ENCODE measurements around the gene CDCA3. TPM values are rescaled to one million over a fixed set of nuclear protein-coding genes. Genes with fewer than 3 reads are reported as not detected.

Gene CDCA3
- total and polyA plus RNA-seq, 2 of the 13 experiments (the other 11 are each of a cell fraction or from before 2014, with no cell fraction given), result 32.7 to 56.5 TPM

DNA sequence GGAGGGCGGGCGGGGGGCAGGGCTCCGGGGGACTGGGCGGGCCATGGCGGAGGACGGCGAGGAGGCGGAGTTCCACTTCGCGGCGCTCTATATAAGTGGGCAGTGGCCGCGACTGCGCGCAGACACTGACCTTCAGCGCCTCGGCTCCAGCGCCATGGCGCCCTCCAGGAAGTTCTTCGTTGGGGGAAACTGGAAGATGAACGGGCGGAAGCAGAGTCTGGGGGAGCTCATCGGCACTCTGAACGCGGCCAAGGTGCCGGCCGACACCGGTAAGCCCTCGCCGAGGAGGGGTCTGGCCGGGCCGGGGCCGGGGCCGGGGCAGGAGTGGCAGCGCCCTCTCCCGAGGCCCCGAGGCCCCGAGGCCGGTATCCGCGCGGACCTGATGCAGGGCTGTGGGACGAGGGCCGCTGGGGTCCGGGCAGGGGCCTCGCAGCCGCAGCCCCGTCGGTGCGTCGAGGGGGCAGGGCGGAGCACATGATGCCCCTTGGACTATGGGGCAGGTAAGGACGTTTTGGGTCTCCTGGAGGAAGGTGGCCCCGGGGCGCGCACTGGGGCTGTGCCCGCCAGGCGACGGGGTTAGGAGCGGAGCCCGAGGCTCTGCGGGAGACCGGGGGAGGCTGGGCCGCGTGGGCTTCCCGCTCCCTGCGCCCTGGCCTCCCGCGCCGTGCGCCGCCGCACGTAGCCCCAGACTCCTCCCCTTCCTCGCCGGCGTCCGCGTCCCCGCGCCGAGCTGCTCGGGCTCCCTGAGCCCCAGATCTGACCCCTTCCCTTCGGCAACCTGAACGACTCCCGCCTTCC lies 16.5 kb upstream of the CDCA3 start, which contains the start of gene TPI1 (continued):
- TF ChIP-seq, protein P1, sequence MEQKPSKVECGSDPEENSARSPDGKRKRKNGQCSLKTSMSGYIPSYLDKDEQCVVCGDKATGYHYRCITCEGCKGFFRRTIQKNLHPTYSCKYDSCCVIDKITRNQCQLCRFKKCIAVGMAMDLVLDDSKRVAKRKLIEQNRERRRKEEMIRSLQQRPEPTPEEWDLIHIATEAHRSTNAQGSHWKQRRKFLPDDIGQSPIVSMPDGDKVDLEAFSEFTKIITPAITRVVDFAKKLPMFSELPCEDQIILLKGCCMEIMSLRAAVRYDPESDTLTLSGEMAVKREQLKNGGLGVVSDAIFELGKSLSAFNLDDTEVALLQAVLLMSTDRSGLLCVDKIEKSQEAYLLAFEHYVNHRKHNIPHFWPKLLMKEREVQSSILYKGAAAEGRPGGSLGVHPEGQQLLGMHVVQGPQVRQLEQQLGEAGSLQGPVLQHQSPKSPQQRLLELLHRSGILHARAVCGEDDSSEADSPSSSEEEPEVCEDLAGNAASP (CRISPR knock-in tag; IDR thresholded peaks at IDR 0.05; ENCODE audit: borderline replicate concordance), result peak; percentile 52
- no peak for TF ChIP-seq PAX8 (CRISPR knock-in tag; IDR thresholded peaks at IDR 0.05; ENCODE audit: borderline replicate concordance)
- no peak for TF ChIP-seq RELA (CRISPR knock-in tag; IDR thresholded peaks at IDR 0.05)
- no peak for TF ChIP-seq STAG1 (CRISPR knock-in tag; IDR thresholded peaks at IDR 0.05)
- TF ChIP-seq, protein P2, sequence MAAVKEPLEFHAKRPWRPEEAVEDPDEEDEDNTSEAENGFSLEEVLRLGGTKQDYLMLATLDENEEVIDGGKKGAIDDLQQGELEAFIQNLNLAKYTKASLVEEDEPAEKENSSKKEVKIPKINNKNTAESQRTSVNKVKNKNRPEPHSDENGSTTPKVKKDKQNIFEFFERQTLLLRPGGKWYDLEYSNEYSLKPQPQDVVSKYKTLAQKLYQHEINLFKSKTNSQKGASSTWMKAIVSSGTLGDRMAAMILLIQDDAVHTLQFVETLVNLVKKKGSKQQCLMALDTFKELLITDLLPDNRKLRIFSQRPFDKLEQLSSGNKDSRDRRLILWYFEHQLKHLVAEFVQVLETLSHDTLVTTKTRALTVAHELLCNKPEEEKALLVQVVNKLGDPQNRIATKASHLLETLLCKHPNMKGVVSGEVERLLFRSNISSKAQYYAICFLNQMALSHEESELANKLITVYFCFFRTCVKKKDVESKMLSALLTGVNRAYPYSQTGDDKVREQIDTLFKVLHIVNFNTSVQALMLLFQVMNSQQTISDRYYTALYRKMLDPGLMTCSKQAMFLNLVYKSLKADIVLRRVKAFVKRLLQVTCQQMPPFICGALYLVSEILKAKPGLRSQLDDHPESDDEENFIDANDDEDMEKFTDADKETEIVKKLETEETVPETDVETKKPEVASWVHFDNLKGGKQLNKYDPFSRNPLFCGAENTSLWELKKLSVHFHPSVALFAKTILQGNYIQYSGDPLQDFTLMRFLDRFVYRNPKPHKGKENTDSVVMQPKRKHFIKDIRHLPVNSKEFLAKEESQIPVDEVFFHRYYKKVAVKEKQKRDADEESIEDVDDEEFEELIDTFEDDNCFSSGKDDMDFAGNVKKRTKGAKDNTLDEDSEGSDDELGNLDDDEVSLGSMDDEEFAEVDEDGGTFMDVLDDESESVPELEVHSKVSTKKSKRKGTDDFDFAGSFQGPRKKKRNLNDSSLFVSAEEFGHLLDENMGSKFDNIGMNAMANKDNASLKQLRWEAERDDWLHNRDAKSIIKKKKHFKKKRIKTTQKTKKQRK (IDR thresholded peaks at IDR 0.05; ENCODE audit: low read length), result no peak
- no peak for TF ChIP-seq TBP (CRISPR knock-in tag; IDR thresholded peaks at IDR 0.05)
- TF ChIP-seq KDM4B (CRISPR knock-in tag; IDR thresholded peaks at IDR 0.05), result no peak
- TF ChIP-seq, protein P3, sequence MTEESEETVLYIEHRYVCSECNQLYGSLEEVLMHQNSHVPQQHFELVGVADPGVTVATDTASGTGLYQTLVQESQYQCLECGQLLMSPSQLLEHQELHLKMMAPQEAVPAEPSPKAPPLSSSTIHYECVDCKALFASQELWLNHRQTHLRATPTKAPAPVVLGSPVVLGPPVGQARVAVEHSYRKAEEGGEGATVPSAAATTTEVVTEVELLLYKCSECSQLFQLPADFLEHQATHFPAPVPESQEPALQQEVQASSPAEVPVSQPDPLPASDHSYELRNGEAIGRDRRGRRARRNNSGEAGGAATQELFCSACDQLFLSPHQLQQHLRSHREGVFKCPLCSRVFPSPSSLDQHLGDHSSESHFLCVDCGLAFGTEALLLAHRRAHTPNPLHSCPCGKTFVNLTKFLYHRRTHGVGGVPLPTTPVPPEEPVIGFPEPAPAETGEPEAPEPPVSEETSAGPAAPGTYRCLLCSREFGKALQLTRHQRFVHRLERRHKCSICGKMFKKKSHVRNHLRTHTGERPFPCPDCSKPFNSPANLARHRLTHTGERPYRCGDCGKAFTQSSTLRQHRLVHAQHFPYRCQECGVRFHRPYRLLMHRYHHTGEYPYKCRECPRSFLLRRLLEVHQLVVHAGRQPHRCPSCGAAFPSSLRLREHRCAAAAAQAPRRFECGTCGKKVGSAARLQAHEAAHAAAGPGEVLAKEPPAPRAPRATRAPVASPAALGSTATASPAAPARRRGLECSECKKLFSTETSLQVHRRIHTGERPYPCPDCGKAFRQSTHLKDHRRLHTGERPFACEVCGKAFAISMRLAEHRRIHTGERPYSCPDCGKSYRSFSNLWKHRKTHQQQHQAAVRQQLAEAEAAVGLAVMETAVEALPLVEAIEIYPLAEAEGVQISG (CRISPR knock-in tag; IDR thresholded peaks at IDR 0.05), result peak; percentile 41
- no peak for TF ChIP-seq NFIC (IDR thresholded peaks at IDR 0.05; ENCODE audit: low read length)
- TF ChIP-seq, protein P4, sequence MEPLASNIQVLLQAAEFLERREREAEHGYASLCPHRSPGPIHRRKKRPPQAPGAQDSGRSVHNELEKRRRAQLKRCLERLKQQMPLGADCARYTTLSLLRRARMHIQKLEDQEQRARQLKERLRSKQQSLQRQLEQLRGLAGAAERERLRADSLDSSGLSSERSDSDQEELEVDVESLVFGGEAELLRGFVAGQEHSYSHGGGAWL (CRISPR knock-in tag; IDR thresholded peaks at IDR 0.05), result peak; percentile 84
- no peak for TF ChIP-seq TEAD3 (CRISPR knock-in tag; optimal IDR thresholded peaks at IDR 0.05; ENCODE audit: borderline replicate concordance)
- peak; percentile 91; the same call in 1 of the 2 replicates for TF ChIP-seq ZNF703 (CRISPR knock-in tag; IDR thresholded peaks at IDR 0.05; ENCODE audit: borderline replicate concordance)
- TF ChIP-seq ZNF615 (CRISPR knock-in tag; IDR thresholded peaks at IDR 0.05; ENCODE audit: borderline replicate concordance), result no peak
- no peak; the same call in 1 of the 2 replicates for TF ChIP-seq SAFB2 (CRISPR knock-in tag; IDR thresholded peaks at IDR 0.05; ENCODE audit: borderline replicate concordance, low read depth)
- TF ChIP-seq ZNF772 (CRISPR knock-in tag; IDR thresholded peaks at IDR 0.05), result no peak; the same call in 1 of the 2 replicates
- TF ChIP-seq, protein P5, sequence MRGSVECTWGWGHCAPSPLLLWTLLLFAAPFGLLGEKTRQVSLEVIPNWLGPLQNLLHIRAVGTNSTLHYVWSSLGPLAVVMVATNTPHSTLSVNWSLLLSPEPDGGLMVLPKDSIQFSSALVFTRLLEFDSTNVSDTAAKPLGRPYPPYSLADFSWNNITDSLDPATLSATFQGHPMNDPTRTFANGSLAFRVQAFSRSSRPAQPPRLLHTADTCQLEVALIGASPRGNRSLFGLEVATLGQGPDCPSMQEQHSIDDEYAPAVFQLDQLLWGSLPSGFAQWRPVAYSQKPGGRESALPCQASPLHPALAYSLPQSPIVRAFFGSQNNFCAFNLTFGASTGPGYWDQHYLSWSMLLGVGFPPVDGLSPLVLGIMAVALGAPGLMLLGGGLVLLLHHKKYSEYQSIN (CRISPR knock-in tag; IDR thresholded peaks at IDR 0.05; ENCODE audit: borderline replicate concordance), result no peak
- no peak for TF ChIP-seq ZC3H4 (CRISPR knock-in tag; IDR thresholded peaks at IDR 0.05; ENCODE audit: borderline replicate concordance)
- TF ChIP-seq SRSF9 (IDR thresholded peaks at IDR 0.05; ENCODE audit: borderline replicate concordance, insufficient read depth, low read depth, low read length, poor library complexity, severe bottlenecking), result no peak
- TF ChIP-seq SPEN (CRISPR knock-in tag; IDR thresholded peaks at IDR 0.05; ENCODE audit: low read depth), result no peak; the same call in 1 of the 2 replicates
- no peak for TF ChIP-seq NFE2L2 (IDR thresholded peaks at IDR 0.05; ENCODE audit: low read length)

All from HepG2 (cell line).